HG03064 (cell line): ENCODE data around the gene PLXNA4.

ENCODE experiments used
- ATAC-seq: cut with Tn5 transposase; IDR thresholded peaks from one replicate; pipeline ENCODE4 v1.9.1; 2021; ENCODE audit warnings: low read depth; ENCODE audit not compliant: unreplicated experiment

Gene PLXNA4

DNA sequence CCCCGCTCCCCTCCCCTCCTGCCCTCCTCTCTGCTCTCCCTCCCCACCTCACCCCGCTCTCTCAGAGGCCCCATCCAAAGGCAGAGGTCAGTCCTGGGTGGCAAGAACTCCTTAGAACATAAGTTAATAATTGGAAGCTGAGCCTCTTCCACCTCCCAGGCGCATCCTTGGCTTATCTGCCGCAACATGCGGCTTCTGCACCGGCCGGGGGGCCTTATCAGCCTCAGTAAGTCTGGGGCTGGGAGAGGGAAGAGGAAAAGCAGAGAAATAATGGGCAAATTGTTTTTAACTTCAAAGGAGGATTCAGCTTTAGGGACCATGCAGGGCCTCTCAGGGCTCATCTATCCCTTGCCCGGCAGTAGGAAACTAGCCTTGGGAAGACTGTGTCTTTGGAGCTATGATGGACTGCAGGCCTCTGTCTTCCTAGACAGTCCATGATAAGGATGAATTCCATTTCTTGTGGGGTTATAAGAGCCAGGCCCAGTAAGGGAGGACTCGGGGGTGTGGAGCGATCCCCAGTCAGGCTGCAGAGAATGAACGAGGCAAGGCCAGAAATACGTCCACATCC is 411.6 kb downstream of the PLXNA4 start:
- no peak for ATAC-seq

DNA sequence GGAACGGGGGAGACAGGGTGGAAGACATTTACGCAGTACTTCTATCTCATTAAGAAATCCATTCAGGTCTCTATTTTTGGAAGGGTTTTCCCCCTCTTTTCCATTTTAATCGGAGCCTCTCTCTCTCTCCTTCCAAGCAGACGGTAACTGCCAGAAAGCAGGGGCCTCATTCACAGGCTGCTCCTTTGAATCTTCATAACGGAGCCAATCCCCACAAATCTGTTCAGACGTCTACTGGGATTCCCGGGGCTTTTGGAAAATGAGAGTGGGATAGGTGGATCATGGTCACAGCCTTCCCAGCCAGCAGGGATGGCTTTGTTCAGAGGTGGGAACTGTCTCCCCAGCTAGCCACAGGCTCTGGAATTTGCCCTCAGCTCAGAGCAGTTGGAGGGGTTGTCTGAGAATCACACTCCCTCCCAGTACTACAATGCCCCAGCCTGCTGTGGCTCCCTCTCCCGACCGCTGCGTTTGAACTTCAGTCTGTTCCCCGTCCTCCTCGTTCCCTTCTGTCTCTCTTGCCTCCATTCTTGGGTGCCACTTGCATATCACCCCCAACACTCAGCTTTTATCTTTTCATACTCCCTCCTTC is 413.6 kb downstream of the PLXNA4 start:
- no peak for ATAC-seq

DNA sequence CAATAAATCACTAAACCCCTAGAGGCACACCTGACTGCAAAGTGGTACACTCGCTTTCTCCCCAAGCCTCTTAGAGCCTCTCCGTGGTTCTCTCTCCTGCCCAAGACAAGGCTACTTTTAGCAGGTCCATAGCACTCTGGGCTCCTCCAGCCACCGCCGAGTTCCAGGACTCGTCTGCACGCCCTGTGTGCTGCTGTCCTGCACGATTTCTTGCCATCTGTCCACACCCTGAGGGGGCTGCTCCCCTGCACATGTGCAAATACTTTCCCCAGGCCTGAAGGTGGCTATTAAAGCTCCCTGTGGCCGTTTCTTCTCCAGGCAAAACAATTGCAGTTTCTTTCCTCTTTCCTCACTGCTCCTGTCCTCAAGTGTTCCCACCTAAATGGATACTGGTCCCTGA is 414.3 kb downstream of the PLXNA4 start:
- no peak for ATAC-seq

DNA sequence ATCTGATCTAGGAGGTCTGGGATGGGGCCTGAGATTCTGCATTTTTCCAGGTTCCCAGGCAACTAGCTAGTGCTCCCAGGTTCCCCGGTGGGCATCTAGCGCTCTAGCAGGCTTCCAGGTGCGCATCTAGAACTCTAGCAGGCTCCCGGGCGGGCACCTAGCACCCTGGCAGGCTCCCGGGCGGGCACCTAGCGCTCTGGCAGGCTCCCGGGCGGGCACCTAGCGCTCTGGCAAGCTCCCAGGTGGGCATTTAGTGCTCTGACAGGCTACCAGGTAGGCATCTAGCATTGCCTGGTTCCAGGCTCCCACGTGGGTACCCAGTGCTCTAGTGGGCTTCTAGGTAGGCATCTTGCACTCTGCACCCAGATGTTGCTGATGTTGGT is 414.7 kb downstream of the PLXNA4 start:
- ATAC-seq, result no peak

DNA sequence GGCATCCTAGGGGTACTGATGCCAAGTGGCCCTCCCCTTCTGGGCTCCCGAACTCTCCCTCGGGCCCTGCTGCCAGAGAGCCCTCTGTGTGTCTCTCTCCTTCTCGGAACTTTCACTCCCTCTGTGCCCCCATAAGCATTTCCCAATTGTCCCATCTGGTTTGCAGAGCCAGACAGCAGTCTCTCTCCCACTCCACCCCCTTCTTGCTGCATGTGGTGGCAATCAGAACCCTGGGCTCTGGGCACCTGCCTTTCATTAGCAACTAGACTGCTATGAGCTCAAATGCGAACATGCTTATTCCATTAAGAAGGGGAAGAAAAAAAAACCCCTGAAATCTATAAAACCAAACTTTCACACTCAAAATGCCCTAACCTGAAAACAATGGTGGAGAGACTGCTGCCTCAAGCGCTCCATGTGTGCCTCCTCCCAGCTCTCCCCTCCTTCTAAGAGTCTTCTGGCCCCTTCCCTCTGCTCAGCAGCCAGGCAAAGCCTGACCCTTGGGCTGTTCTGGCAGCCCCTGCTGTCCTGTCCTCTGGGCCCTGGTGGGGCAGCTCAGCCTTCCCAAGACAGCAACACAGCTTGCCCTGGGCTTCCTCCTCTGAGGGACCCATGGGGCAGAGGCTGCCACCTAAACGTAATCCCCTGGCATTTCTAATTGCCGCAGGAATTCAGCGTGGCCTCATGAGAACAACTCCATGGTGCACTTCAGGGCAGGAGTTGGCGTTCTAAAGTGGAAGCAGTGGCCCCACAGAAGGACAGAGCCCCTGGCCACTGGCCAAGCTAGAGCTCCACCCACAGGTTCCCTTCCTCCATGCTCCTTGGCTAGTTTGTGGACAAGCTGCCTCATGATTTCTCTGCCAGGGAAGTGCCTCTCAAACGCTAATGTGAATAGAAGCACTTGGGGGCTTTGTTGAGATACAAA is 415.4 kb downstream of the PLXNA4 start:
- ATAC-seq, result no peak

DNA sequence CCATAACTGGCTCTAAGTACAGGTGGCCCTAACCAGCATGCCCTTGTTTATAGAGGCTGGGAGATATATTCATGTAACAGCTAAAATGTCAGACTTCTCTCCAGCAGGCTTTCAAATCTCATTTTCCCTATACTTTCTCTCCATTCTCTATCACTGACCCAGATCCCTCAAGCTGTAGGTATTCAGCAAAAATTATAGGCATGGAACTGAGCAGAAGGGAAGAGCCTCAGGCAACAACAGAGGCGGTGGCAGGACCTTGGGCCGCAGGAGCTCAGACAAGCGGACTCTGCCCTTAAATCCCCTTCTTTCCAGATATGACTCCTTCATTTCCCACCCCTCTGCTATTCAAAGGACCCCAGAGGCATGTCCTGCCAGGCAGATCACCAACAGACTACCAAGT is 417.4 kb downstream of the PLXNA4 start:
- ATAC-seq, result no peak

DNA sequence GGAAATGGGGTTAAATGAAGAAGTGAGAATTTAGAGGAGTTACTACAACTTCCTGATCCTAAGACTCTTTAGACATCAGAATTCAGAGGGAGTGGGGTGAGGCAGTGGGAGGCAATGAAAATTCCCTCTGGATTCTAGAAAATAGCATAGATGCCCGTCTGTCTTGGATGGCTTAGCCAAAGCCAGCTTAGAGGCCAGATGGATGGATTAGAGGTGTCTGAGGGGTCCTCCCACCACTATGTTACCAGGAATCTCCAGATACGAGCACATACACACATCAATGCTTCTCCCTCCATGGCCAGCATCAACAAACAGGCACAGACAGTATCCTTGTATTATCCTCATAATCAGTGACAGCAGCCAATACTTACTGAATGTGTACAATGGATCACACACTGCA is 418.1 kb downstream of the PLXNA4 start:
- no peak for ATAC-seq

DNA sequence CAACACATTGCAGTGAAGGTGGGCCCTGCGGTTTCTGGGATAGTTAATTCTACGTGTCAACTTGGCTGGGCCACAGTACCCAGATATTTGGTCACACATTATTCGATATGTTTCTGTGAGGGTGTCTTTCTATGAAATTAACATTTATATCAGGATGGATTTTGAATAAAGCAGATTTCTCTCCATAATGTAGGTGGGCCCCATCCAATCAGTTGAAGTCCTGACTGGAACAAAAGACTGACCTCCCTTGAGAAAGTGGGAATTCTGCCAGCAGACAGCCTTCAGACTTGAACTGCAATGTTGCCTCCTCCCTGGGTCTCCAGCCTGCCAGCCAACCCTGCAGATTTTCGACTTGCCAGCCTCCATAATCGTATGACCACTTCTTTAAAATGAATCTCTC is 420.6 kb downstream of the PLXNA4 start:
- no peak for ATAC-seq

DNA sequence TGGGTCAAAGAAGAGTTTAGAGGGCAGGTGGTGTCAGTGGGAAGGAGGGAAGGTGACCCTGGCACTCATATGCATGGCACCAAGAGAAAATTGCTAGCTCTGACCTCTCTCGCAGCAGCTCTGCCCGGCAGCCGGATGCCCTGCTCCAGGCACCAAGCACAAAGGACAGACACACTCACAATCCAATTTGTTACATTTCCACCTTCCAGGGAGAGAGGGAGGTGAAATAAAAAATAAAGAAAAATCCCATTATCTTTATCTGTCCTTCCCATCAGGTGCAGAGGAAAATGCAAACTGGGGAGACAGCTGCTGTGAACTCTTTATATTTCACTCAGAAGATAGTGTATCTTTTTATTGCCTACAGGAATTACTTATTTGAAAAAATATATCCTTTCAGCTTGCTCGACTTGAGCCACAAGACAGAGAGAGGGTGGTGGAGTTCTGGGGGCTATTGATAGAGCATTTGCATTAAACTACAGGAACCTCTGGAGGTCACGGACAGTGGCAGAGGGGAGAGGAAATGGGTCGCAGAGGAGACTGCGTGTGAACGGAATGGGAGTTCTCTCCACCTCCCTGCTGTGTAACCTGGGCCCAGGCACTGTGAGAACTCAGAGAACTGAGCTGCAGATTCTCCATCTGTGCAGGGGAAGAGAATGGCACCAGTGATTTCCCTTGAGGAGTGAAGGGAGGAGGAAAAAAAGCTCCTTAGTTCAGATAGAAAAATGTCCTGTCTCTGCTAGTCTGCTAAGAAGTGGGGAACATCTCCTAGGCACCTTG is 421.4 kb downstream of the PLXNA4 start:
- ATAC-seq, result no peak

DNA sequence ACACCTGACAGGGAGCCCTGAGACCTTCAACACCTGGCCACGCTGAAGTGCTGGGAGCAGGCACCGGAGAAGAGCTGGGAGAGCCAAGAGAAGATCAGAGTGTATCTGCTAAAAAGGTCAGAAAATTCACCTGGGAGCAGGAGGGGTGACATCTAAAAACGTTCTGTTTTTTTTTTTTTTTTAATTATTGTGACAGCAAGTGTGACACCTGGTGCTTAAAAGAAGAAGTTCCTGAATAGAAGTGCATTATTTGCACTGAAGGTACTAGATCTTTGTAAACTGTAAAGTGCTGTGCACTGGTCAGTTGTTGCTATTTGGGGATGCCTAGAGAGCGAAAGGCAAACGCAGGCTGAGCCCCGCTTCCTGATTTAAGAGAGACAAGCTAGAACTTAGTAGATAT is 422.0 kb downstream of the PLXNA4 start:
- no peak for ATAC-seq

DNA sequence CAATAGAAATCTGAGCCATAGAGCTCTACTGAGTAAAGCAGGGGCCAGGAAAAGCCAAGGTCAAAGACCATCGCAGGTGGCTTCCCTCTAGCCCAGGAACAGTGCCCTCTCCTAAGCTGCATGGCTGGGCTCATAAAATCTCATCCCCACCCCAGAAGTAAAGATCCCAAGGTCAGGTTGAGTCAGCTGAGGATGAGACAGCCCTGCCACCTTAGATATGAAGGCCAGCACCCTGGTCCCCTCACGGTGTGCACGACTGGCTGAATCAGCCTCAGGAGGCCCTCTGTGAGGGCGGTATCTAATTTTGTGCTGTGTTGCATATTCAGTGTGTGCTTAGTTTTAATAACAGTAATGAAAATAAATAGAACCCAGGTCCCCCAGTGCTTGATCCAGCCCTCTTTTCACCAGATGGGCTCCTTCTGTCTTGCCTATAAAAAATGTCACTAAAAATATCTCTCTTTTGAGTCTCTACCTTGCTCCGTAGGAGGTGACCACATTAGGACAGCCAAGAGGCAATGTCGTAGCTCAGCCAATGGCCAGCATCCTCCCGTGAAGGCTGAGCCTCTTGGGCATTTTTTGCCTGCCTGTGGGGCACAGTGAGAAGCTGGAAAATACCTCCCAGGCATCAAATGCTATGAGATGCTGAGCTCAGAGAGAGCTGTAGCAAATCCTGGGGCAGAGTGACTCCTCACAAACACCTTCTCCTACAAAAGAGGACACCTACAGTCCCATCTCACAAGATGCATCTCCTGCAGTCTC is 424.0 kb downstream of the PLXNA4 start:
- no peak for ATAC-seq

DNA sequence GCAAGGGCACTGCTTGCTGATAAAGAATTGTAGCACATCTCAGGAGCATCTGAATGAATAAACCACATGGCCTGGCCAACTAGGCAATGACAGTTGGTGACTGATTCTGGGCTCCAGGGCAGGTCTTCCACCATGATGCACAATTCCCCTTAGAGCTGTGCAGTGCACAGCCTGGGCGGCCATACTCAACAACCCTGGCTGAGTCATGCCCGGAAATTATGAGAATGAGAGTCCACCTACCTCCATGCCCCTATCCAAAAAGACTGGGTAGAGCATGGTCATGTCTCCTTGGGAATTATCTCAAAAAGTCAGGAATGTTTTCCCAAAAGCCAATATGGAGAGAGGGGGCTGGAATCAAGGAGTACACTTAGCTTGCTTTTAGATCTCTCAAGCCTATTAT is 425.6 kb downstream of the PLXNA4 start:
- ATAC-seq, result no peak

DNA sequence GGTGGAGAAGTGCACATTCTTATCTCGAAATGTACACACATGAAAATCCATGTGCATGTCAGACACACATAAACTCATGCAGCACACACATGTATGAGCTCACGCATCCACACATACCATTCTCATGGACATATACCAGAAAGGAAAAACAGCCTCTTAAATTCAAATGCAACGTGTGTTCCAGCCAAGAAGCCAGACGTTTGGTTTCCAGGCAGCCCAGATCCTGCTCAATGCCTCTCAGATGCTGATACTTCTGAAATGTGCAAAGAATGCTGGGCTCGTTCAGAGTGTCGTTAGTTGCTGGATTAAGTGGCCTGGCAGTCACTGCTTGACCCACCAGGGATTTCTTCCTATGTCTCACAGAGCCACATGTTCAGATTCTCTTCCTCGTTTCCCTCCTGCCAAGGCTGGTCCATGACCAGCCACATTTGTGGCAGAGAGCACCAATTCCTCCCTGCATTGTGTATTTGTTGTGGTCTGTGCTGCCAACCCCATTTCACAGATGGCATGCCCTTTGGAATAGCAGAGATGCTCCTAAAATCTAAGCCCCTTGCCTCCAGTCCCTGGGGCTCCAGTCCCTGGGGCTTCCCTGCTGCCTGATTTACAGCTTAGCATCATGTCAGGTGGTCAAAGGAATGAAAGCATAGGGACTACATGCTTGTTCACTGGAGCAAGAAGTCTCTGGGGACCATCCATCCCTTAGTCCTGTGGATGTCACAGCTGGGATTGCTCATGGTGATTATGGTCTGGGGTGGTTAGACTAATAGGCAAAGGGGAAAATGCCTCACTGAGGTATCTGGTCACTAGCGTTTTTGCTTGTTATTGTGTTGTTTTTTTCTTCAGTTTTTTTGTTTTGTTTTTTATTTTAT is 426.6 kb downstream of the PLXNA4 start:
- ATAC-seq, result no peak

DNA sequence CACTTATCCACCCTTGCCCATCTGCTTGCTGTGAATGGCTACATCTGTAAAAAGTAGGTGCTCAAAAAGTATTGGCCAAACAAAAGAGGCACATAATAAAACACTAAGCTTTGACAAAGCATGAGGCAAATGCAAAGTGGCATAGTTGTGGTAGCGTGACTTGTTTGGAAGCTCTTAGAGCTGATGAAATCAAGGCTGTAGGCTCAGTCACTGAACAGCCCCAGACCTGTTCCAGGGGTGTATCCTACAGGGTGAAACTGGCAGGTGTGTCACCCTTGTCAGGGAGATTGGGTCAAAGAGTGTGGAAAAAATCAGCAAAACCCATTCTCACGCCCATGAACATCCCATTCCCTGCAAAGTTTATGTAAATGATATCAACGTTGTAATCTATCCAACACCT is 427.4 kb downstream of the PLXNA4 start:
- ATAC-seq, result no peak

DNA sequence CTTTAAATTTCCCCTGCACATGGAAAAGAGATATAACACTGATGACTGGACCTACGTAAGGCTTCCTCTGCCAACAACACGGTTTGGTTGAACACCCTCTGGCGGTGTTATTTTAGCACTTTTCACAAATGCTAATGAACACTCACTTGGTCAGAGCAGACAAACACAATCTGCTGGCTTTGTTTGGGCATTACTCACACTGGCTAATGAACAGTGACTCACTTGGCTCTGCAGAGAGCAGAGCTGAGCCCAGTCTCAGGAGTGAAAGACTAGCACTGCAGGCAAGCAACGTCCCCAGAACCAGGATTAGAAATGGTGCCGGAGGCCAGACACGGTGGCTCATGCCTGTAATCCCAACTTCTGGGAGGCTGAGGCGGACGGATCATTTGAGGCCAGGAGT is 430.8 kb downstream of the PLXNA4 start:
- ATAC-seq, result no peak

DNA sequence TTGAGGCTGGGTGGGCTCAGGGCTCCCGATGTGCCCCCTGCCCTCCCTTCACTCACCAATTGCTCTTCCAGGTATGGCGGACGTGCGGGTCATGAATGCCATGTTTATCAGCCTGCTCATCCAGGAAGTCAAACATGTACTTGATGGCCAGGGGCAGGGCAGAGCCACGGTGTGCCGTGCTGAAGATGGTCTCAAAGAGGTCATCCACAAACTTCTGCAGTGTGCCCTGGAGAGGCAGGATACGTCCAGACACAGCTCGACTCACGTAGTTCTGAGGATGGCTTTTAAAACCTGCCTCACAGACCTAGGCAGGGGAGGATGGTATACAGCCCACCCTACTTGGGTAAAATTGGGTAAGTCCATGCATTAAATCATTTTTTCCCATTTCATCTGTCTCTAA is 431.2 kb downstream of the PLXNA4 start:
- ATAC-seq, result no peak

DNA sequence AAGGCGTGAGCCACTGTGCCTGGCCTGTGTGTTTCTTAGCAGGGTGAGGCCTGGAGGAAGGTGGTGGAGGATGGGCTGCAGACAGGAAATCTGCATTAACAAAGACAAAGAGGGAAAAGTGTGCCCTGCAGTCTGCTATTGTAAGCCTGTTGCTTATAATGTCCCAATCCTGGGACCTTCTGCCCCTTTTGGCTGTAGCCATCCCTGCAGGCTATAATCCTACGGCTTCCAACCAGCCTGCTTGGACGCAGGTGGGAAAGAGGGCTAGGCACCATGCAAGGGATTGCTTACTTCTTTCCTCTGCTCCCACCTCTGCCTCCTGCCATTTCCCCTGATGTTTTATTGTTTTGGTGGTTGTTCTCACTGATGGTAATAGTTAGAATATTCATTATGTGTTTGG is 434.3 kb downstream of the PLXNA4 start:
- no peak for ATAC-seq

DNA sequence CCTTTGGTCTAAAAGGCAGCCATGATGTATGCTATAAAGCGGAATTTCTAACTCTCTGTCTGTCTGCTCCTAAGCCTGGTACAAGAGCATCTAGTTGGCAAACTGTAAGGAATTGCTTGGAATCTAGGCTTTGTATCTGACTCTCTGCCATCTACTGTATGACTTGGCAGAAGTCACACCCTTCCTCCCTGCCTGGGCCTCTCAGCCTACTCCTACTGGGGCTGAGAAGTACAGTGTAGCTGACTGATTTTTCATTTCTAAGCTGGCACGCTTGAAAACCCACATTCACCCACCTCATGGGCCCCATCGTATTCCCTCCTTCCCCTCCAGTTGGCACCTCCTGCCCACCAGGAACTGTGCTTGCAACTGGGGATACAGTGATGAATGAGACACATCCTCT is 435.2 kb downstream of the PLXNA4 start:
- ATAC-seq, result no peak

DNA sequence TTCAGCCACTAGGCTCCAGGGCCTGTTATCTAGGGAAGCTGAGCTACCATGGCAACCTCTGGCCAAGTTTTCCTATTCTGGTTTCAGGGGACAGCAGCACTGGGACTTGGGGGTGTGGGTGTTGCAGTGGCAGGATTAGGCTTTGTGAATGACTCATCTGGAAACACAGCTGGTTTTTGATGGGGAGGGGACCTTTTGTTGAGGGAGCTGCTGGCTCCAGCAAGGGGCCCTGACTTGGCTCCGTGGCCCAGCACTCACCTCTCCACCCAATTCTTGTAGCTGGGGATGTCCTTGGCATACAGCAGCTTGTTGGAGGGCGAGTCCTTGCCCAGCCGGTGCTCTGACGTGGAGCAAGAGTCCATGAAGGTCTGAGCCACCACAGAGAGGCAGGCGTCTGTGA is 435.9 kb downstream of the PLXNA4 start:
- no peak for ATAC-seq

DNA sequence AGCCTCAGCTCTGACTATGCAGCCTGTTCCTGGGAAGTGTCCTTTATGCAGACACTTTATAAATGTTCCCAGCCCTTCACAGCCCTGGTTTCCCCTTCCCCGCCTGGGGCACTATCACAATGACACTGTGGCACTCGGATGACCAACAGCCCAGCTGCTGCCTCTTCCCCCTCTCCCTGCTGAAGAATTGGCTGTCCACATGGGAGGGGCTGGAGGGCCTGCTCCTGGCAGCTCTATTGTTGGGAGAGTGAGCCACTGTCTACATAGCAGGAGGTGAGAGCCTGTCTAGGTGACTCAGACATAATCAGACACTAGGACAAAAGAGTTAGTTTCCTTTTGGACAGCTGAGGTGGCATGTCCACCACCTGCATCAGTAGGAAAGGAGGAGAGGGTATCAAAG is 437.5 kb downstream of the PLXNA4 start:
- no peak for ATAC-seq
